CD4-positive, alpha-beta memory T cell (primary cell): ENCODE data around the gene STAC. TPM values are rescaled to one million over a fixed set of nuclear protein-coding genes. Genes with fewer than 3 reads are reported as not detected.

Source experiments
- CTCF ChIA-PET: fragments of 350-600 bp; sonication (Branson Sonifier 250); formaldehyde crosslinking; loops from one replicate; lab custom pipeline; 2021; ENCODE audit warnings: inconsistent platforms; ENCODE audit not compliant: partially characterized antibody; lab: Charles Lee
- POLR2A ChIA-PET: fragments of 350-600 bp; sonication (Branson Sonifier 250); formaldehyde crosslinking; loops from one replicate; lab custom pipeline; 2021; ENCODE audit not compliant: partially characterized antibody; lab: Charles Lee
- DNase-seq, 5 donors: peaks; one replicate each; pipeline versions ENCODE4 v3.0.0 to v3.0.0-alpha.2; 2020 to 2022; ENCODE audit warnings: mixed read lengths in 1 of 5
- H3K27ac ChIP-seq: one replicate; pipeline ENCODE4 v1.7.0; 2013; ENCODE audit warnings: low read depth, low read length
- H3K27me3 ChIP-seq: 2 replicates; pipeline ENCODE4 v1.7.0; 2013; ENCODE audit warnings: mild to moderate bottlenecking, low read length, moderate library complexity; ENCODE audit not compliant: insufficient read depth
- H3K36me3 ChIP-seq: 2 replicates; pipeline ENCODE4 v1.7.0; 2013; ENCODE audit warnings: mild to moderate bottlenecking, low read length, moderate library complexity; ENCODE audit not compliant: insufficient read depth
- H3K4me1 ChIP-seq: 2 replicates; pipeline ENCODE4 v1.7.0; 2013; ENCODE audit warnings: mild to moderate bottlenecking, low read length, moderate library complexity; ENCODE audit not compliant: insufficient read depth
- H3K4me3 ChIP-seq, 2 donors: one replicate each; pipeline ENCODE4 v1.7.0; 2013; ENCODE audit warnings: low read length in 2 of 2, mild to moderate bottlenecking in 1 of 2
- H3K9me3 ChIP-seq, 2 donors: one replicate each; pipeline ENCODE4 v1.7.0; 2013; ENCODE audit warnings: low read length in 2 of 2, control low read depth in 1 of 2; ENCODE audit not compliant: control insufficient read depth in 1 of 2
- H3K27ac Mint-ChIP-seq, 7 donors: one replicate each; pipeline ENCODE4 v1.8.0; 2020 to 2021; ENCODE audit warnings: mixed read lengths in 7 of 7, mild to moderate bottlenecking in 6 of 7, inconsistent platforms in 3 of 7, moderate library complexity in 3 of 7
- H3K27me3 Mint-ChIP-seq, 2 donors: one replicate each; pipeline ENCODE4 v1.8.0; 2020 to 2021; ENCODE audit warnings: mixed read lengths in 2 of 2
- H3K36me3 Mint-ChIP-seq, 2 donors: one replicate each; pipeline ENCODE4 v1.8.0; 2020 to 2021; ENCODE audit warnings: mixed read lengths in 2 of 2, inconsistent platforms in 1 of 2, mild to moderate bottlenecking in 1 of 2
- H3K4me1 Mint-ChIP-seq, 4 donors: one replicate each; pipeline ENCODE4 v1.8.0; 2020 to 2021; ENCODE audit warnings: mixed read lengths in 4 of 4, mild to moderate bottlenecking in 1 of 4
- H3K4me3 Mint-ChIP-seq, 8 donors: one replicate each; pipeline ENCODE4 v1.8.0; 2020 to 2021; ENCODE audit warnings: mixed read lengths in 8 of 8, mild to moderate bottlenecking in 7 of 8, moderate library complexity in 6 of 8, inconsistent platforms in 3 of 8
- H3K9me3 Mint-ChIP-seq, 8 donors: one replicate each; pipeline ENCODE4 v1.8.0; 2020 to 2021; ENCODE audit warnings: mixed read lengths in 8 of 8, mild to moderate bottlenecking in 5 of 8, inconsistent platforms in 3 of 8, moderate library complexity in 1 of 8
- intact Hi-C: fragments of 100-400 bp; cut with micrococcal nuclease; formaldehyde crosslinking; loops from one replicate; pipeline ENCODE4 v1.15.1; 2023
- polyA plus RNA-seq, 2 donors: library from polyadenylated mRNA; unstranded; fragments of 300-500 nt; fragmentation: Illumina TruSeq; gene quantifications; one replicate each; pipeline ENCODE4 v1.2.3, GENCODE V29; 2021
- total RNA-seq, 2 experiments: library from RNA; stranded (reverse); gene quantifications; one replicate each; pipeline ENCODE4 v1.2.3, GENCODE V29; 2021

Gene STAC
- total and polyA plus RNA-seq, 4 experiments from 2014 or later: not detected

- Mint-ChIP-seq H3K4me3 (no peak overlapping the region), H3K4me1 (no peaks in the 10 kb centered on the region), H3K27me3 (peaks cover 2 to 7% of the 10 kb centered on the region in 2 donors), H3K36me3 (no peaks in the 10 kb centered on the region), H3K27ac (no peak overlapping the region), H3K9me3 (peaks cover 0 to 2% (median 0%) of the 10 kb centered on the region in 8 donors)
- no peak for DNase-seq
- Histone ChIP-seq H3K4me1 (no peaks in the 10 kb centered on the region), H3K27me3 (no peaks in the 10 kb centered on the region), H3K36me3 (no peaks in the 10 kb centered on the region), H3K9me3 (no peaks in the 10 kb centered on the region), H3K27ac (no peak overlapping the region), H3K4me3 (no peak overlapping the region)
- intact Hi-C loops: no loop called here
- POLR2A ChIA-PET: no interaction called here
- CTCF ChIA-PET: no interaction called here
Observed at GRCh38 chr3:36486009-36486795, 105.9 kb downstream of the STAC start.

- H3K9me3 ChIP-seq: no peaks in the 10 kb centered on the region
- intact Hi-C loops: no loop called here
- Mint-ChIP-seq H3K4me1 (no peaks in the 10 kb centered on the region), H3K27ac (no peak overlapping the region), H3K4me3 (no peak overlapping the region), H3K9me3 (peaks cover 0 to 2% (median 0%) of the 10 kb centered on the region in 8 donors), H3K27me3 (peaks cover under 1 to 7% of the 10 kb centered on the region in 2 donors), H3K36me3 (no peaks in the 10 kb centered on the region)
- H3K27ac ChIP-seq: no peak overlapping the region
- H3K36me3 ChIP-seq: no peaks in the 10 kb centered on the region
- no peak overlapping the region for H3K4me3 ChIP-seq
- ChIA-PET POLR2A (no interaction called here), CTCF (no interaction called here)
- DNase-seq: no peak
- H3K27me3 ChIP-seq: no peaks in the 10 kb centered on the region
- no peaks in the 10 kb centered on the region for H3K4me1 ChIP-seq
Observed at GRCh38 chr3:36487616-36488015, 107.3 kb downstream of the STAC start.

DNA sequence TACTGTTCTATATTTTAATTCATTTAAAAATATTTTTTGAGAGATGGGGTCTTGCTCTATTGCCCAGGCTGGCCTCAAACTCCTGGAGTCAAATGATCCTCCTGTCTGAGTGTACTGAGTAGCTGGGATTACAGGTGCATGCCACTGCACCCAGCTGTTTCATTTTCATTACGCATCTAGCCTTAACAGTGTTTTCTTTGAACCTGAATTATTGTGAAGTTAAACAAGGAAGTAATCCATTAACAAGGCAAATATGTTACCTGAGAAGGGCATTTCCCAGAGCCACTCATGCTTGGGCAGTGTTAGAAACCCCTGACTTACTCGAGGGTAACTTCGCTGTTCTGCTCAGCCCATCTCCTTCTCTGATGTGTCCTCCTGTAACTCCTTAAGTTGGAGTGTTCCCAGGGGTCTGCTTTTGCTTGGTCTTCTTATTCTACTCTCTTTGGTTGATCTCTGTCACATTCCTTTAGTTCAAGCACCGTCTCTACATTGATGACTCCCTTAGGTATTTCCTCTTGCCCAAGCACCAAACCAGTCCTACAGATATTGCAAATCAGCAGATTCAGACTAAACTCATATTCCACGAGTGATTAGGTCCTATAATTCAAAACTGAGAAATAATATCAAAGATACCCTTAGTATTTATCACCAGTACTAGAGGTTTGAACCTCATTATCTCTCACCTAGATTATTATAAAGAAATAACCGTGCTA is 107.9 kb downstream of the STAC start:
- H3K4me3 ChIP-seq: no peak overlapping the region
- no peaks in the 10 kb centered on the region for H3K9me3 ChIP-seq
- H3K4me1 ChIP-seq: no peaks in the 10 kb centered on the region
- H3K27me3 Mint-ChIP-seq: peaks cover 0 to 7% of the 10 kb centered on the region in 2 donors
- POLR2A ChIA-PET: no interaction called here
- H3K9me3 Mint-ChIP-seq: peaks cover 0 to 2% (median 0%) of the 10 kb centered on the region in 8 donors
- H3K27ac ChIP-seq: no peak overlapping the region
- no peaks in the 10 kb centered on the region for H3K4me1 Mint-ChIP-seq
- no peaks in the 10 kb centered on the region for H3K36me3 ChIP-seq
- CTCF ChIA-PET: no interaction called here
- no peak overlapping the region for H3K4me3 Mint-ChIP-seq
- no peak overlapping the region for H3K27ac Mint-ChIP-seq
- H3K27me3 ChIP-seq: no peaks in the 10 kb centered on the region
- no peak for DNase-seq
- intact Hi-C loops: no loop called here
- H3K36me3 Mint-ChIP-seq: no peaks in the 10 kb centered on the region

GRCh38 chr3:36489101-36489500 is 108.8 kb downstream of the STAC start:
- no peak overlapping the region for H3K4me3 ChIP-seq
- POLR2A ChIA-PET: no interaction called here
- intact Hi-C loops: no loop called here
- Mint-ChIP-seq H3K27me3 (peaks cover 0 to 7% of the 10 kb centered on the region in 2 donors), H3K4me3 (no peak overlapping the region), H3K27ac (peak overlapping the region in 1 of 7 donors; percentile 48), H3K9me3 (peaks cover 0 to 2% (median 0%) of the 10 kb centered on the region in 8 donors), H3K4me1 (no peaks in the 10 kb centered on the region), H3K36me3 (no peaks in the 10 kb centered on the region)
- CTCF ChIA-PET: no interaction called here
- H3K36me3 ChIP-seq: no peaks in the 10 kb centered on the region
- H3K4me1 ChIP-seq: no peaks in the 10 kb centered on the region
- H3K9me3 ChIP-seq: no peaks in the 10 kb centered on the region
- no peak overlapping the region for H3K27ac ChIP-seq
- DNase-seq: no peak
- no peaks in the 10 kb centered on the region for H3K27me3 ChIP-seq

DNA sequence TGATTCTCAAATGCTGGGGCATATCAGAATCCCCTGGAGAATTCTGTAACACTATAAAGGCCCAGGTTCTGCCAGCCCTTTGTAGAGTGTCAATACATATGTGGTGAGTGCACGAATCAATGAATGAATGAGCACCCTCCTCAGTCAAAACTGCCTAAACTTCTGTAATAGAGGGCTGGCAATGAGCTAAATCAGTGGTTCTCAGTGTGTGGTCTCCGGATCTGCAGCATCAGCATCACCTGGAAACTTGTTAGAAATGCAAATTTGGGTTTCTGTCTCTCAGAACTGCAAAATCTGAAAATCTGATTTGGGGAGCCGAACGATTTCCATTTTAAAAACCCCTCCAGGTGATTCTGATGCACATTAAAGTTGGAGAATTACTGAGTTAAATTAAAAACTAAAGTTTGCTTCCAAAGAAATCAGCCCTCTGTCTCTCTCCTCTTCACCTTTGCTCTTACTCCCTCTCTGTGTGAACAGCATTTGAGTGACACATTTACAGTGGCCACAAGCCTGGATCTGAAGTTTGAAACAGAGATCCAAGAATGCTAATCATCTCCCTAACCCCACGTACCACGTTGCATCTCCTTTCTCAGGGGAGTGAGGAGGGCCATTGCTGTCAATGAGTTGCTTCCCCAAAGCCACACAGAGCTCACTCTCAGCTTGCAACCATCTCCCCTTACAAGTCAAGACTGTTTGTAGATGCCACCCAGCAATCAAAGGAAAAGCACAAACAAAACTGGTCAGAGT is 109.5 kb downstream of the STAC start:
- Histone ChIP-seq H3K27me3 (no peaks in the 10 kb centered on the region), H3K4me3 (no peak overlapping the region), H3K27ac (no peak overlapping the region), H3K4me1 (no peaks in the 10 kb centered on the region), H3K9me3 (no peaks in the 10 kb centered on the region), H3K36me3 (no peaks in the 10 kb centered on the region)
- H3K27ac Mint-ChIP-seq: no peak overlapping the region
- intact Hi-C loops: no loop called here
- no peaks in the 10 kb centered on the region for H3K36me3 Mint-ChIP-seq
- no peak overlapping the region for H3K4me3 Mint-ChIP-seq
- POLR2A ChIA-PET: no interaction called here
- peaks cover 0 to 2% (median 0%) of the 10 kb centered on the region in 8 donors for H3K9me3 Mint-ChIP-seq
- peaks cover 0 to 7% of the 10 kb centered on the region in 2 donors for H3K27me3 Mint-ChIP-seq
- H3K4me1 Mint-ChIP-seq: no peaks in the 10 kb centered on the region
- no peak for DNase-seq
- CTCF ChIA-PET: no interaction called here

DNA sequence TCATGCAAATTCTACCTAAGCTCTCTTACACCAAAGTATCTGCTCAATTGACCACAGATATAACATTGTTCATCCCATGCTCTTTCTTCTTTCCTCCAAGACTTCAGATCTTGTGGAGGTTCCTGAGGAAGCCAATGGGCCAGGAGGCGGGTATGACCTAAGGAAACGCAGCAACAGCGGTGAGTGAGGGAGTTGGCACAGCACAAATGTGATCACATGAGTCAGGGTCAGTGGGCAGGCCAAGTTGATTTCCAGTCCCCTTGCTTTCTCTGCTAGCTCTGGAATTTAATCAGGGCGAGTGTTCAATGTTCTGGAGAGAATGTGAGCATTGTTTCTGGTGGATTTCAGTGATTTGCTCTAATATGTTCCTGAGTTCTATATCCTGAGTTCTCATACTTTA is 112.7 kb downstream of the STAC start:
- Histone ChIP-seq H3K4me1 (no peaks in the 10 kb centered on the region), H3K27me3 (no peaks in the 10 kb centered on the region), H3K9me3 (no peaks in the 10 kb centered on the region), H3K27ac (no peak overlapping the region), H3K36me3 (no peaks in the 10 kb centered on the region), H3K4me3 (no peak overlapping the region)
- Mint-ChIP-seq H3K27me3 (peaks cover 4 to 7% of the 10 kb centered on the region in 2 donors), H3K4me1 (no peaks in the 10 kb centered on the region), H3K9me3 (no peaks in the 10 kb centered on the region), H3K36me3 (no peaks in the 10 kb centered on the region), H3K4me3 (no peak overlapping the region), H3K27ac (no peak overlapping the region)
- ChIA-PET POLR2A (no interaction called here), CTCF (no interaction called here)
- no peak for DNase-seq
- intact Hi-C loops: no loop called here

- no peaks in the 10 kb centered on the region for H3K36me3 ChIP-seq
- H3K9me3 ChIP-seq: no peaks in the 10 kb centered on the region
- Mint-ChIP-seq H3K4me3 (no peak overlapping the region), H3K36me3 (no peaks in the 10 kb centered on the region), H3K9me3 (no peaks in the 10 kb centered on the region), H3K27ac (no peak overlapping the region), H3K4me1 (no peaks in the 10 kb centered on the region), H3K27me3 (peaks cover 2 to 4% of the 10 kb centered on the region in 2 donors)
- no peak overlapping the region for H3K27ac ChIP-seq
- H3K4me3 ChIP-seq: no peak overlapping the region
- intact Hi-C loops: no loop called here
- no peaks in the 10 kb centered on the region for H3K4me1 ChIP-seq
- DNase-seq: no peak
- POLR2A ChIA-PET: no interaction called here
- H3K27me3 ChIP-seq: no peaks in the 10 kb centered on the region
- CTCF ChIA-PET: no interaction called here
Observed at GRCh38 chr3:36494461-36495109, 114.3 kb downstream of the STAC start.
